ENCODE data around the gene MYRFL. TPM values are rescaled to one million over a fixed set of nuclear protein-coding genes. Genes with fewer than 3 reads are reported as not detected.
"Not testable (repeated sequence)": the region's sequence is repeated elsewhere in the genome, so short reads cannot be mapped to it uniquely, and the experiment has no call there.

The MYRFL gene
- total RNA-seq, 1 experiment from 2014 or later: 3.2 TPM

GRCh38 chr12:69991690-69992288 is 166.8 kb downstream of the MYRFL start:
- H3K4me3 ChIP-seq (ENCODE audit: low read length): no peak overlapping the region
- H2AFZ ChIP-seq (ENCODE audit: low read length): no peak overlapping the region
- peaks cover 16% of the 10 kb centered on the region for H3K4me1 ChIP-seq (ENCODE audit: low read length)
- no peak overlapping the region for H3K27ac ChIP-seq (ENCODE audit: low read length)
- no peaks in the 10 kb centered on the region for H3K79me2 ChIP-seq (ENCODE audit: low read length)
- no peaks in the 10 kb centered on the region for H3K9me2 ChIP-seq (replicated peaks; ENCODE audit: insufficient read depth, low read length)
- peaks cover 4% of the 10 kb centered on the region for H3K9me3 ChIP-seq (ENCODE audit: low read length)
- no peaks in the 10 kb centered on the region for H3K27me3 ChIP-seq (ENCODE audit: low read length)
- H3K36me3 ChIP-seq (ENCODE audit: insufficient read depth, low read length): no peaks in the 10 kb centered on the region
- no peak overlapping the region for H3K9ac ChIP-seq (ENCODE audit: low read length)
- no peak overlapping the region for H3K4me2 ChIP-seq (ENCODE audit: low read depth, low read length, poor library complexity, severe bottlenecking)
- no peaks in the 10 kb centered on the region for H4K20me1 ChIP-seq (ENCODE audit: insufficient read depth, low read depth, low read length)
- DNase-seq: no peak

GRCh38 chr12:69993433-69993832 is 168.4 kb downstream of the MYRFL start:
- H4K20me1 ChIP-seq (ENCODE audit: insufficient read depth, low read depth, low read length): no peaks in the 10 kb centered on the region
- H3K4me1 ChIP-seq (ENCODE audit: low read length): peaks cover 3% of the 10 kb centered on the region; the same call in 1 of the 2 replicates
- no peak overlapping the region for H2AFZ ChIP-seq (ENCODE audit: low read length)
- H3K27me3 ChIP-seq (ENCODE audit: low read length): no peaks in the 10 kb centered on the region
- H3K4me2 ChIP-seq (ENCODE audit: low read depth, low read length, poor library complexity, severe bottlenecking): no peak overlapping the region
- no peak overlapping the region for H3K27ac ChIP-seq (ENCODE audit: low read length)
- no peak for DNase-seq
- no peak overlapping the region for H3K9ac ChIP-seq (ENCODE audit: low read length)
- H3K4me3 ChIP-seq (ENCODE audit: low read length): no peak overlapping the region
- no peaks in the 10 kb centered on the region for H3K9me2 ChIP-seq (replicated peaks; ENCODE audit: insufficient read depth, low read length)
- H3K79me2 ChIP-seq (ENCODE audit: low read length): no peaks in the 10 kb centered on the region
- H3K9me3 ChIP-seq (ENCODE audit: low read length): peaks cover 4% of the 10 kb centered on the region
- H3K36me3 ChIP-seq (ENCODE audit: insufficient read depth, low read length): no peaks in the 10 kb centered on the region

GRCh38 chr12:69994086-69994485 is 169.1 kb downstream of the MYRFL start:
- not testable (repeated sequence) for H3K4me1 ChIP-seq (ENCODE audit: low read length); H3K4me2 ChIP-seq (ENCODE audit: low read depth, low read length, poor library complexity, severe bottlenecking); H3K27me3 ChIP-seq (ENCODE audit: low read length); H3K9me2 ChIP-seq (replicated peaks; ENCODE audit: insufficient read depth, low read length); H3K79me2 ChIP-seq (ENCODE audit: low read length); H4K20me1 ChIP-seq (ENCODE audit: insufficient read depth, low read depth, low read length); H3K9me3 ChIP-seq (ENCODE audit: low read length); H2AFZ ChIP-seq (ENCODE audit: low read length); DNase-seq; H3K27ac ChIP-seq (ENCODE audit: low read length); H3K36me3 ChIP-seq (ENCODE audit: insufficient read depth, low read length); H3K9ac ChIP-seq (ENCODE audit: low read length); H3K4me3 ChIP-seq (ENCODE audit: low read length)

DNA sequence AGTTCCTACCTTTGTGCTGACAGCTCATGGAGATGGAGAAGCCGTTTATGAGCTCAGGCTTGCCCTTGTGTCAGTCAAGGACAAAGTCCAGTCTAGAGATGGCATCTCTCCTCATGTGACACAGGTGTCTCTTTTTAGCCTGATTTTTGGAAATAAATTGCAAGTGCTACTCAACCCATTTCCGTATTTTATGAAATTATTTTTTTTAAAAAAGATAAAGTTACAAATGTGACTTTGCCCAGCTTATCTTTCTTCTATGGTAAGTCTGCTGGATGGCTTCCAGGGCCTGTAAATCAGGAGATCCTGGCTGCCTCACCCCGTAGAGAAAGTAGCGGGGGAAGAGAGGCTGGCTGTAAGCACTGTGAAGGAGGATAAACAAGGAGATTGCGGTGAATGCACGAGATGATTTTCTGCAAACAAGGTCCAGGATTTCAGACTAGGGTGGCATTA is 169.7 kb downstream of the MYRFL start:
- Histone ChIP-seq H3K9me3 (ENCODE audit: low read length) (peaks cover 4% of the 10 kb centered on the region), H3K36me3 (ENCODE audit: insufficient read depth, low read length) (no peaks in the 10 kb centered on the region), H4K20me1 (ENCODE audit: insufficient read depth, low read depth, low read length) (no peaks in the 10 kb centered on the region), H3K9me2 (replicated peaks; ENCODE audit: insufficient read depth, low read length) (no peaks in the 10 kb centered on the region), H3K4me1 (ENCODE audit: low read length) (peaks cover 8% of the 10 kb centered on the region), H3K27me3 (ENCODE audit: low read length) (no peaks in the 10 kb centered on the region), H3K79me2 (ENCODE audit: low read length) (no peaks in the 10 kb centered on the region), H3K9ac (ENCODE audit: low read length) (no peak overlapping the region), H3K4me2 (ENCODE audit: low read depth, low read length, poor library complexity, severe bottlenecking) (no peak overlapping the region), H3K27ac (ENCODE audit: low read length) (no peak overlapping the region), H2AFZ (ENCODE audit: low read length) (no peak overlapping the region), H3K4me3 (ENCODE audit: low read length) (no peak overlapping the region)
- no peak for DNase-seq

DNA sequence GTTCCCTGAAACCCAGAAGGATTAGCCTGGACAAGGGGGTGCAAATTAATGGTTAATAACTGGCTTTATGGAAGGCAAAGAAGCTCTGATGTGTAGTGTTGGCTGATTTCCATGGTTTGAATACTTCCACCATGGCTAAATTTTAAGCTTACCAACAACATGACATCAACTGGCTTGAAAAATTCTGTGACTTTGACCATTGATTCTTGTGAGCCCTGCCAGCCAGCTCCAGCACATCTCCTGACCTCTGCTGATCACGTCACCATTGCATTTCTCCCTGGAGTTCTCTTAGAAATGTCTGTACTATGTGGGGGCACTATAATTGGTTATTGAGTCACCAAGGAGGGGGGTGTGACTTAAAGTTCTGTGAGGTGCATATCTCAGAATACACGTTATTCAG is 171.2 kb downstream of the MYRFL start:
- no peaks in the 10 kb centered on the region for H3K36me3 ChIP-seq (ENCODE audit: insufficient read depth, low read length)
- H3K27ac ChIP-seq (ENCODE audit: low read length): no peak overlapping the region

GRCh38 chr12:69996722-69997121 is 171.7 kb downstream of the MYRFL start:
- no peaks in the 10 kb centered on the region for H3K79me2 ChIP-seq (ENCODE audit: low read length)
- no peak for DNase-seq
- H3K4me1 ChIP-seq (ENCODE audit: low read length): peaks cover 9% of the 10 kb centered on the region
- H2AFZ ChIP-seq (ENCODE audit: low read length): no peak overlapping the region
- H4K20me1 ChIP-seq (ENCODE audit: insufficient read depth, low read depth, low read length): no peaks in the 10 kb centered on the region
- H3K4me3 ChIP-seq (ENCODE audit: low read length): no peak overlapping the region
- H3K27me3 ChIP-seq (ENCODE audit: low read length): no peaks in the 10 kb centered on the region
- peaks cover 4% of the 10 kb centered on the region for H3K9me3 ChIP-seq (ENCODE audit: low read length)
- no peak overlapping the region for H3K27ac ChIP-seq (ENCODE audit: low read length)
- H3K36me3 ChIP-seq (ENCODE audit: insufficient read depth, low read length): no peaks in the 10 kb centered on the region
- H3K9ac ChIP-seq (ENCODE audit: low read length): no peak overlapping the region
- H3K4me2 ChIP-seq (ENCODE audit: low read depth, low read length, poor library complexity, severe bottlenecking): no peak overlapping the region
- no peaks in the 10 kb centered on the region for H3K9me2 ChIP-seq (replicated peaks; ENCODE audit: insufficient read depth, low read length)

More for the DNA sequence above, 171.2 kb downstream of the MYRFL start:
- no peak overlapping the region for H3K4me2 ChIP-seq (ENCODE audit: low read depth, low read length, poor library complexity, severe bottlenecking)
- H2AFZ ChIP-seq (ENCODE audit: low read length): no peak overlapping the region
- no peak for DNase-seq
- no peak overlapping the region for H3K9ac ChIP-seq (ENCODE audit: low read length)
- H3K79me2 ChIP-seq (ENCODE audit: low read length): no peaks in the 10 kb centered on the region
- peaks cover 9% of the 10 kb centered on the region for H3K4me1 ChIP-seq (ENCODE audit: low read length)
- no peak overlapping the region for H3K4me3 ChIP-seq (ENCODE audit: low read length)
- no peaks in the 10 kb centered on the region for H4K20me1 ChIP-seq (ENCODE audit: insufficient read depth, low read depth, low read length)
- H3K9me2 ChIP-seq (replicated peaks; ENCODE audit: insufficient read depth, low read length): no peaks in the 10 kb centered on the region
- H3K27me3 ChIP-seq (ENCODE audit: low read length): no peaks in the 10 kb centered on the region
- peaks cover 4% of the 10 kb centered on the region for H3K9me3 ChIP-seq (ENCODE audit: low read length)

DNA sequence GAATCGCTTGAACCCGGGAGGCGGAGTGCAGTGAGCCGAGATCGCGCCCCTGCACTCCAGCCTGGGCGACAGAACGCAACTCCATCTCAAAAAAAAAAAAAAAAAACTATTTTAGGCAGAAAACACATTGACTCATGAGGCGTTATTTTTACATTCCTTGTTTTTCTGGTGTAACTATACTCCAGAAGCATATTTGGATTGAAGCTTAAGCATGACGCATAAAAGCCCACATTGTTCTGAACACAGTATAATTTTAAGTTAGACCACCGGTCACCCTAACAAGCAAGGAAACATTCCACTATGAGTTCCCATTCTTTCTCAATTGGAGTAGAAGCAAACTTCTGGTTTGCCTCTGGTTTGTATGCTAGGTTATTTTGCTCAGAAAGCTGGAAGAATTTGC is 173.0 kb downstream of the MYRFL start:
- Histone ChIP-seq H3K9ac (ENCODE audit: low read length) (no peak overlapping the region), H3K4me2 (ENCODE audit: low read depth, low read length, poor library complexity, severe bottlenecking) (no peak overlapping the region), H3K9me3 (ENCODE audit: low read length) (peaks cover 4% of the 10 kb centered on the region), H3K79me2 (ENCODE audit: low read length) (no peaks in the 10 kb centered on the region), H3K9me2 (replicated peaks; ENCODE audit: insufficient read depth, low read length) (no peaks in the 10 kb centered on the region), H3K27me3 (ENCODE audit: low read length) (no peaks in the 10 kb centered on the region), H2AFZ (ENCODE audit: low read length) (no peak overlapping the region), H3K27ac (ENCODE audit: low read length) (no peak overlapping the region), H3K36me3 (ENCODE audit: insufficient read depth, low read length) (no peaks in the 10 kb centered on the region), H3K4me1 (ENCODE audit: low read length) (peaks cover 9% of the 10 kb centered on the region), H4K20me1 (ENCODE audit: insufficient read depth, low read depth, low read length) (no peaks in the 10 kb centered on the region), H3K4me3 (ENCODE audit: low read length) (no peak overlapping the region)
- no peak for DNase-seq

DNA sequence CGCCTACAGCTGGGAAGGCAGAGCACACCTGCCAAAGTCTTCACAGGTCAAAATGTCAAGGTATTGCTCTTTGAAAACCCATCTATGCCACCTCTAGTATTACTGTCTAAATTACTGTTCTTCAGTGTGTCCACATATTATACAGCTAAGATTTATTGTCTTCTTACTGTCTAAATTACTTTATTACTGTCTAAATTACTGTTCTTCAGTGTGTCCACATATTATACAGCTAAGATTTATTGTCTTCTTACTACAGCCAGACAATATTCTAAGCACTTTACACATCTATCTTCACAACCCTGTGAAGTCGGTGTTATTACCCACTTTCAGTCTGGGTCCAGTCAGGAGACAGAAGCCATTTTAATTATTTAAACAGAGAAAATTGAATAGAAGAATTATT is 173.9 kb downstream of the MYRFL start:
- H3K9ac ChIP-seq (ENCODE audit: low read length): no peak overlapping the region
- no peaks in the 10 kb centered on the region for H3K9me2 ChIP-seq (replicated peaks; ENCODE audit: insufficient read depth, low read length)
- no peaks in the 10 kb centered on the region for H3K79me2 ChIP-seq (ENCODE audit: low read length)
- no peaks in the 10 kb centered on the region for H4K20me1 ChIP-seq (ENCODE audit: insufficient read depth, low read depth, low read length)
- H3K36me3 ChIP-seq (ENCODE audit: insufficient read depth, low read length): no peaks in the 10 kb centered on the region
- DNase-seq: no peak
- H3K9me3 ChIP-seq (ENCODE audit: low read length): no peaks in the 10 kb centered on the region
- peaks cover 9% of the 10 kb centered on the region for H3K4me1 ChIP-seq (ENCODE audit: low read length)
- H3K27ac ChIP-seq (ENCODE audit: low read length): no peak overlapping the region
- H3K27me3 ChIP-seq (ENCODE audit: low read length): no peaks in the 10 kb centered on the region
- no peak overlapping the region for H3K4me2 ChIP-seq (ENCODE audit: low read depth, low read length, poor library complexity, severe bottlenecking)
- no peak overlapping the region for H3K4me3 ChIP-seq (ENCODE audit: low read length)
- H2AFZ ChIP-seq (ENCODE audit: low read length): no peak overlapping the region

All from Karpas-422 (cell line).